ENCODE results near the gene KCNJ5.

Gene KCNJ5

DNA sequence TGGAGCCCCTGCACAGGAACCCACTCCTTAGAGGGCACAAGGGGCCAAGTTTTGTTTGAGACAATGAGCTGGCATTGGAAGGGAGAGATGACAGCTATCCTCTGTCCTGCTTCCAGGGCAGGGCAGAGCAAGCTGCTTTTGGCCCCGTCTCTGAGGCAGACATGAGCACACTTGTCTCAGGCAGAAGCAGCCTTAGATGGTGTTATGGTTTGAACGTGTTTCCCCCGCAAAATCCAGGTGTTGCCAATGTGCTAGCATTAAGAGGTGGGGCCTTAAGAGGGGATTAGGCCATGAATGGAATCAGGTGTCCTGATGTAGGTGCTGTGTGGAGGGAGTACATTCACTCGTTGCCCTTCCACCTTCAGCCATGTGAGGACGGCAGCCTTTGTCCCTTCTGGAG, 49.0 kb downstream of the KCNJ5 start:
- no peak overlapping the region for H3K27ac ChIP-seq
- TF ChIP-seq CTCF (conservative IDR thresholded peaks at IDR 0.05), result no peak
- TF ChIP-seq ZFX (IDR thresholded peaks at IDR 0.05), result no peak

DNA sequence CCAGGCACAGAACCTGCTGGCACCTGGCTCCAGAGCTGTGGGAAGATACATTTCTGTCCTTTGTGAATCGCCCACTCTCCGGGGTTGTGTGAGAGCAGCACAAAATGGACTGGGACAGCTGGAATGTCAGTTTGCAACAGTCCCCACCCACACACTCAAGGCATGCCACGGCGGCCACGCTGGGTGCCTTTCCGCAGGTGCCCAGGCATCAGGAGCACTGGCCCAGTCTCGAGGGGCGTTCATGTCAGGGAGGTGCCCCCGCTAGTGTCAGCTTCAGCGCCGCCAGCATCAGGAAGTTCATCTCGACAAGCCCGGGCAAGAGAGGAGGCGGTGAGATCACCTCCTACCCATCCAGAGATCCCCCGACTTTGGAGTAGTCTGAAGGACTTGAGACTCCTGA, 49.4 kb downstream of the KCNJ5 start:
- H3K27ac ChIP-seq, result no peak overlapping the region
- TF ChIP-seq CTCF (conservative IDR thresholded peaks at IDR 0.05) (no peak), ZFX (IDR thresholded peaks at IDR 0.05) (no peak)

DNA sequence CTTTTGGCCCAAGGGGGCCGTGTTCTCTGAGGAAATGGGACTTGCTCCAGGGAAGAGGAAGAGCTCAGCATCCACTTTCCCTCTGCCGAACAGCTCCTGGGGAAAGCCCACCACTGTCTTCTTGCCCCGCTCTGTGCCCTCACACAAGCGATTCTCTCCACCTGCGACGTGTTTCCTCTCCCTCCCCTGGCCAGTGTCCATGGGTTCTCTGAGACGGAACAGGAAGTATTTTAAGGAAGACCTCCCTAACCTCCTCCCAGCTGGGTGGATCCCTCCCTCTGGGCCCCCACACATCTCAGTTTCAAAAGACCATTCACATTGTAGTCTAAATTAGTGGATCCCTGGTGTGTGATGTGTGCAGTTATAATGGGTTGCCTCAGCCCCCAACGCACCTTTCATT, 50.0 kb downstream of the KCNJ5 start:
- no peak overlapping the region for H3K27ac ChIP-seq
- TF ChIP-seq CTCF (conservative IDR thresholded peaks at IDR 0.05), result no peak
- TF ChIP-seq ZFX (IDR thresholded peaks at IDR 0.05), result no peak

DNA sequence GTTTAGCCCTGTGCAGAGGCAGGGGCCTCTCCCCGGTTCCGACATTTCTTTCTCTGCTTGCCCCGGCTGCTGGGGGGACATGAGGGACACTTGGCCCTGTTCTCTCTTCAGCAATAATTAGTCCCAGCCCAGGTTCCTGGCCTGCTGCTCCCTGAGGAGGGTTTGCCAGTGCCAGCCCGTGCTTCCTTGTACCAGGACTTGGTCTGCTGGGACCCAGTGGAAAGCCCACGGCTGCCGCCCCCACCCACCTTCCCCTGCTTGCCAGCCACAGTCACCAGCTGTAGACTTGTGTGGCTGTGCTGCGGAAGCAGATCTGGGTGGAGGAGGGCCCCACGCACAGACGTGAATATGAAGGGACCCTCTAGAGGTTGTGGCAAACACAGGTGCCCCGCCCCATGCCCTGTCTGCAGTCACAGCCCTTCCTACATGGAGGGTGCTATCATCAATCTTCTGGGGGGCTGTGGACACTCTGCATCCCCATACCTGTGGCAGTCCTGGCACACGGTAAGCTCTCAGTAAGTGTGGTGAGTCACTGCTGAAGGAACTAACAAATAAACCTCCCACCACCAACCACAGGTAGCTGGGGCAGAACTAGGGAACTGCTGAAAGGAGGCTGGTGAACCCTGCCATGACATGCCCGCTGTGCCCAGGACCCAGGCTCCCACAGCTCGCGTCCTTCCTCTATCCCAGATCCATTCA, 50.6 kb downstream of the KCNJ5 start:
- no peak for TF ChIP-seq CTCF (conservative IDR thresholded peaks at IDR 0.05)
- TF ChIP-seq ZFX (IDR thresholded peaks at IDR 0.05), result no peak
- H3K27ac ChIP-seq, result no peak overlapping the region

- TF ChIP-seq CTCF (conservative IDR thresholded peaks at IDR 0.05), result no peak
- no peak for TF ChIP-seq ZFX (IDR thresholded peaks at IDR 0.05)
- no peak overlapping the region for H3K27ac ChIP-seq
Observed at GRCh38 chr11:128942272-128942612, 51.1 kb downstream of the KCNJ5 start.

DNA sequence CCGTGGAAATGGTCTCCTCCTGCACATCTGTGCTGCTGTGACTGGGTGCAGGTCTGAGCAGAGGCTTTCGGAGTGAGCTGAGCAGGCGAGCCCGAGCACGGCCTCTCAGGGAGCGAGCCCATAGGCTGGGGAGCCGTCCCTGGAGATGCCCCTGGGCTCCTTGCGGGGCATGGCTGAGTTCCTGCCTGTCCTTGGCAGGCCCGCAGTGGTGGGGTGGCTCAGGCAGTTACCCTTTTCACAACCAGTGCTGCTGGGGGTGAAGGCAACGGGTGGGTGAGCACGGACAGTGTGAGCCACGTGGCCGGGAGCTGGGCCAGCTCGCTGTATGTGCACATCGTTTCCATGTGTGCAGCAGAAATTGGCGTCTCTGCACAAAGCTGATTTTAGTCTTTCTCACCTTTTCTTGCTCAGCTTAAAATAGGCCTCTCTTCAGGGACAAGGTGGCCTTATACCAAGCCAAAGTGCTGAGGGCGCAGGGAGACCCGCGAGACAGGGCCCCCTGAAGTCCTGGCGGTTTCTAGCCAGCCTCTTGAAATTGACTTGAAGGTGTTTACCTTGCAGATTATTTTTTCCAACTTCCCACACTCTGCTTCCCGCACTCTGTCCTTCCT, 51.8 kb downstream of the KCNJ5 start, which contains the start of gene TP53AIP1:
TP53AIP1 (minus strand) TSS at position 55 of the 611 bp plus-strand sequence. CDS start 5,053 bp downstream, outside the sequence.
- TF ChIP-seq ZFX (IDR thresholded peaks at IDR 0.05) (no peak; the same call in 1 of the 2 replicates), CTCF (conservative IDR thresholded peaks at IDR 0.05) (no peak)
- H3K27ac ChIP-seq, result no peak within 1 kb of the TSS

DNA sequence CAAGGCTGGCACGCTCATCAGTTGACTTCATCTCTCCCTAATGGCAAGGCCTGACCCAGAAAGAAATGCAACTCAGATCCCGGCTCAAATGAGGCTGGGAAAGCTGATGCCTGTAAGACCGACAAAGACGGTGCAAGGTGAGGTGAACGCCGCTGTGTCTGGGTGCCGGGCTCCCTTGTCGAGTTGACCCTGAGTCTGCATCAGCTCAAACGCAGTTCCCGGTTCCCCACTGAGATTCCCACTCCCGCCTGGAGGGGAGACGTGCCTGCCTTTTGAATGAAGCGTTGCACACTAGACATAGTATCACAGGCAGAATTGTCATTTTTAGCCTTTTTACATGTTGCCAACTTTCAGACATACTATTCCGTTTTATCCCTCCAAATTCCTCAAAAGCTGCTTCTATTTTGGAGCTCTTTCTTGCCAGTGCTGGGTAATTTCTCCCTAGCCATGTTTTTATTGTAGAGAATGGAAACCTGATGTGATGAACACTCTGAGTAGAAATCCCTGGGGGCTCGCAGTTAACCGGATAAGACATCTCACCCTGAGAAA, 52.3 kb downstream of the KCNJ5 start:
- no peak overlapping the region for H3K27ac ChIP-seq
- TF ChIP-seq CTCF (conservative IDR thresholded peaks at IDR 0.05) (no peak), ZFX (IDR thresholded peaks at IDR 0.05) (no peak)

Measured in C4-2B (cell line).